AG04450 (cell line): ENCODE measurements around the gene CACNA1G. TPM values are rescaled to one million over a fixed set of nuclear protein-coding genes. Genes with fewer than 3 reads are reported as not detected.

Source experiments
- CTCF ChIA-PET: fragments of 300-600, 350-600 bp; formaldehyde crosslinking; extraction: SDS; loops from one replicate; lab custom pipeline; 2022; ENCODE audit warnings: antibody characterized with exemption, inconsistent platforms; lab: Charles Lee
- POLR2A ChIA-PET: fragments of 350-600 bp; formaldehyde crosslinking; extraction: SDS; loops from one replicate; lab custom pipeline; 2021; ENCODE audit warnings: antibody characterized with exemption, inconsistent platforms; lab: Yijun Ruan, JAX
- DNase-seq: peaks from one replicate; pipeline ENCODE4 v3.0.0-alpha.2; 2011; ENCODE audit warnings: low read depth, low spot score
- H3K27ac ChIP-seq: one replicate; pipeline ENCODE4 v1.5.1; 2012; ENCODE audit warnings: low read depth, low read length, control low read depth
- H3K27me3 ChIP-seq: one replicate; pipeline ENCODE4 v1.6.0; 2012; ENCODE audit warnings: low read length; ENCODE audit not compliant: control insufficient read depth, insufficient read depth
- H3K4me3 ChIP-seq: 2 replicates; pipeline ENCODE4 v1.5.1; 2011; ENCODE audit warnings: mild to moderate bottlenecking, low read depth, low read length, control low read depth
- H3K9me3 ChIP-seq: 2 replicates; pipeline ENCODE4 v1.5.1; 2012; ENCODE audit warnings: low read length; ENCODE audit not compliant: control insufficient read depth, insufficient read depth
- CTCF ChIP-seq: IDR thresholded peaks from 2 replicates; pipeline ENCODE4 v1.5.1; 2011; ENCODE audit warnings: low read depth, low read length, control low read depth, inconsistent platforms
- polyA plus RNA-seq: library from polyadenylated mRNA; depleted of rRNA; stranded (reverse); fragments of >200 nt; gene quantifications from 2 replicates; pipeline ENCODE4 v1.2.3, GENCODE V29; 2011; rRNA removed

CACNA1G gene
- polyA plus RNA-seq, 1 experiment, result 0.05 TPM

GRCh38 chr17:50676065-50676975, 115.8 kb downstream of the CACNA1G start:
- TF ChIP-seq CTCF, result no peak
- no peak for DNase-seq
- ChIA-PET POLR2A (no interaction called here), CTCF (interaction anchor here (0.8 to 1.4 kb wide), 2 partner anchors 51 to 126 kb away, joined by 3 to 4 read pairs; no protein-coding TSS in a partner anchor)
- no peak overlapping the region for H3K4me3 ChIP-seq
- H3K9me3 ChIP-seq, result no peaks in the 10 kb centered on the region
- H3K27ac ChIP-seq, result no peak overlapping the region
- no peaks in the 10 kb centered on the region for H3K27me3 ChIP-seq

Other genes with a start within 250 kb of the CACNA1G start
- 13.5 and 19.0 TPM in 2 replicates for gene XYLT2, start 214.6 kb upstream of the CACNA1G start, polyA plus RNA-seq
- 106 and 116 TPM in 2 replicates for gene MRPL27, start 187.5 kb upstream of the CACNA1G start, polyA plus RNA-seq
- gene EME1, start 187.5 kb upstream of the CACNA1G start, polyA plus RNA-seq, result 2.2 and 2.5 TPM in 2 replicates
- gene LRRC59, start 163.2 kb upstream of the CACNA1G start, polyA plus RNA-seq, result 143 and 145 TPM in 2 replicates
- 42.5 and 52.1 TPM in 2 replicates for gene ACSF2, start 134.5 kb upstream of the CACNA1G start, polyA plus RNA-seq
- not detected in 2 replicates for gene CHAD, start 91.8 kb upstream of the CACNA1G start, polyA plus RNA-seq
- gene RSAD1, start 81.9 kb upstream of the CACNA1G start, polyA plus RNA-seq, result 15.5 and 17.5 TPM in 2 replicates
- gene MYCBPAP, start 52.3 kb upstream of the CACNA1G start, polyA plus RNA-seq, result 0.11 and 0.17 TPM in 2 replicates
- not detected in 2 replicates for gene EPN3, start 28.0 kb upstream of the CACNA1G start, polyA plus RNA-seq
- 17.1 and 25.1 TPM in 2 replicates for gene SPATA20, start 13.5 kb upstream of the CACNA1G start, polyA plus RNA-seq
- 21.5 and 21.7 TPM in 2 replicates for gene ABCC3, start 74.2 kb downstream of the CACNA1G start, polyA plus RNA-seq
- 32.8 and 39.8 TPM in 2 replicates for gene ANKRD40, start 147.2 kb downstream of the CACNA1G start, polyA plus RNA-seq
- gene LUC7L3, start 158.9 kb downstream of the CACNA1G start, polyA plus RNA-seq, result 70.6 and 120 TPM in 2 replicates
- gene ANKRD40CL, start 206.8 kb downstream of the CACNA1G start, polyA plus RNA-seq, result not detected in 2 replicates